BLaER1 treated with 17β-estradiol and CSF1 and Interleukin-3, amounts not matched to agents 10 nM and 100 nM (cell line): ENCODE measurements around the gene XPR1.

Source experiments
- H3K27ac ChIP-seq, 11 experiments: shearing (Covaris generic); formaldehyde crosslinking; 2 replicates each; pipeline ENCODE4 v1.8.1; 2022
- H3K27me3 ChIP-seq, 11 experiments: shearing (Covaris generic); formaldehyde crosslinking; 2 replicates each; pipeline ENCODE4 v1.8.1; 2022
- H3K36me3 ChIP-seq, 11 experiments: shearing (Covaris generic); formaldehyde crosslinking; 2 replicates each; pipeline ENCODE4 v1.8.1; 2022
- H3K4me1 ChIP-seq, 10 experiments: shearing (Covaris generic); formaldehyde crosslinking; 2 replicates each; pipeline ENCODE4 v1.8.1; 2022
- H3K4me2 ChIP-seq, 11 experiments: shearing (Covaris generic); formaldehyde crosslinking; 2 replicates each; pipeline ENCODE4 v1.8.1; 2022
- H3K4me3 ChIP-seq, 10 experiments: shearing (Covaris generic); formaldehyde crosslinking; 2 replicates each; pipeline ENCODE4 v1.8.1; 2022
- H3K9ac ChIP-seq, 11 experiments: shearing (Covaris generic); formaldehyde crosslinking; 2 replicates each; pipeline ENCODE4 v1.8.1; 2022
- H3K9me3 ChIP-seq, 11 experiments: shearing (Covaris generic); formaldehyde crosslinking; replicated peaks in 1 of 11; 2 replicates each; pipeline ENCODE4 v1.8.1; 2022
- H4K20me1 ChIP-seq, 11 experiments: shearing (Covaris generic); formaldehyde crosslinking; 2 replicates each; pipeline ENCODE4 v1.8.1; 2022
- Cebpa-rat ChIP-seq, 11 experiments: shearing (Covaris generic); IDR thresholded peaks; 2 replicates each; pipeline ENCODE4 v1.8.1; 2022

Gene XPR1

GRCh38 chr1:180598333-180598974 is 33.4 kb upstream of the XPR1 start:
- Histone ChIP-seq H3K9ac (no peak overlapping the region), H3K27ac (no peak overlapping the region), H3K4me2 (no peak overlapping the region)

GRCh38 chr1:180600343-180600742 is 31.5 kb upstream of the XPR1 start:
- no peak for TF ChIP-seq Cebpa-rat (IDR thresholded peaks at IDR 0.05)
- no peak overlapping the region for H3K27ac ChIP-seq
- no peaks in the 10 kb centered on the region for H3K27me3 ChIP-seq
- no peak overlapping the region for H3K4me3 ChIP-seq
- H4K20me1 ChIP-seq = no peaks in the 10 kb centered on the region
- H3K9ac ChIP-seq = no peak overlapping the region
- no peaks in the 10 kb centered on the region for H3K4me1 ChIP-seq
- H3K4me2 ChIP-seq = no peak overlapping the region
- no peaks in the 10 kb centered on the region for H3K9me3 ChIP-seq
- H3K36me3 ChIP-seq = no peaks in the 10 kb centered on the region

More at GRCh38 chr1:180598333-180598974, 33.4 kb upstream of the XPR1 start:
- Histone ChIP-seq H3K4me1 (no peaks in the 10 kb centered on the region), H3K4me3 (no peak overlapping the region), H3K27me3 (no peaks in the 10 kb centered on the region), H3K36me3 (no peaks in the 10 kb centered on the region), H3K9me3 (no peaks in the 10 kb centered on the region), H4K20me1 (no peaks in the 10 kb centered on the region)
- no peak for TF ChIP-seq Cebpa-rat (IDR thresholded peaks at IDR 0.05)

- Histone ChIP-seq H4K20me1 (no peaks in the 10 kb centered on the region), H3K9me3 (no peaks in the 10 kb centered on the region), H3K4me1 (no peaks in the 10 kb centered on the region), H3K27me3 (no peaks in the 10 kb centered on the region), H3K4me3 (no peak overlapping the region), H3K36me3 (no peaks in the 10 kb centered on the region), H3K27ac (no peak overlapping the region), H3K4me2 (no peak overlapping the region), H3K9ac (no peak overlapping the region)
- TF ChIP-seq Cebpa-rat (IDR thresholded peaks at IDR 0.05) = no peak
Measured at GRCh38 chr1:180601512-180601911, 30.3 kb upstream of the XPR1 start.

GRCh38 chr1:180603223-180603849 is 28.5 kb upstream of the XPR1 start:
- no peak overlapping the region for H3K4me3 ChIP-seq
- no peak for TF ChIP-seq Cebpa-rat (IDR thresholded peaks at IDR 0.05)
- no peaks in the 10 kb centered on the region for H3K27me3 ChIP-seq
- H3K27ac ChIP-seq = no peak overlapping the region
- no peaks in the 10 kb centered on the region for H3K9me3 ChIP-seq
- H3K4me2 ChIP-seq = no peak overlapping the region
- H3K9ac ChIP-seq = no peak overlapping the region
- H3K36me3 ChIP-seq = no peaks in the 10 kb centered on the region
- no peaks in the 10 kb centered on the region for H4K20me1 ChIP-seq
- H3K4me1 ChIP-seq = no peaks in the 10 kb centered on the region

GRCh38 chr1:180603850-180604226 is 28.0 kb upstream of the XPR1 start:
- H3K4me1 ChIP-seq = no peaks in the 10 kb centered on the region
- H3K27ac ChIP-seq = no peak overlapping the region
- H3K36me3 ChIP-seq = no peaks in the 10 kb centered on the region
- H4K20me1 ChIP-seq = no peaks in the 10 kb centered on the region
- no peak overlapping the region for H3K4me2 ChIP-seq
- H3K9me3 ChIP-seq = no peaks in the 10 kb centered on the region
- TF ChIP-seq Cebpa-rat (IDR thresholded peaks at IDR 0.05) = no peak
- no peak overlapping the region for H3K9ac ChIP-seq
- no peak overlapping the region for H3K4me3 ChIP-seq
- H3K27me3 ChIP-seq = no peaks in the 10 kb centered on the region

- no peak overlapping the region for H3K4me2 ChIP-seq
- no peaks in the 10 kb centered on the region for H3K36me3 ChIP-seq
- H3K9me3 ChIP-seq = no peaks in the 10 kb centered on the region
- TF ChIP-seq Cebpa-rat (IDR thresholded peaks at IDR 0.05) = no peak
- no peak overlapping the region for H3K4me3 ChIP-seq
- H3K27ac ChIP-seq = no peak overlapping the region
- no peaks in the 10 kb centered on the region for H3K27me3 ChIP-seq
- no peaks in the 10 kb centered on the region for H4K20me1 ChIP-seq
- peaks cover 0 to 5% (median 0%) of the 10 kb centered on the region in 10 experiments; a peak in 4 of 20 replicates for H3K4me1 ChIP-seq
- no peak overlapping the region for H3K9ac ChIP-seq
Measured at GRCh38 chr1:180606155-180606554, 25.7 kb upstream of the XPR1 start.

- Histone ChIP-seq H3K27me3 (no peaks in the 10 kb centered on the region), H3K27ac (no peak overlapping the region), H3K9ac (no peak overlapping the region), H3K36me3 (no peaks in the 10 kb centered on the region), H3K4me2 (no peak overlapping the region), H3K4me3 (no peak overlapping the region), H4K20me1 (no peaks in the 10 kb centered on the region), H3K9me3 (no peaks in the 10 kb centered on the region), H3K4me1 (peaks cover 0 to 12% (median 0%) of the 10 kb centered on the region in 10 experiments; a peak in 6 of 20 replicates)
- no peak for TF ChIP-seq Cebpa-rat (IDR thresholded peaks at IDR 0.05)
Measured at GRCh38 chr1:180609643-180610555, 21.9 kb upstream of the XPR1 start.

GRCh38 chr1:180610556-180611015 is 21.2 kb upstream of the XPR1 start:
- H4K20me1 ChIP-seq = no peaks in the 10 kb centered on the region
- H3K4me3 ChIP-seq = no peak overlapping the region
- peaks cover 0 to 12% (median 0%) of the 10 kb centered on the region in 10 experiments; a peak in 6 of 20 replicates for H3K4me1 ChIP-seq
- H3K4me2 ChIP-seq = peak overlapping the region in 2 of 11 experiments; percentile 23 to 43; a peak in 2 of 22 replicates
- H3K27me3 ChIP-seq = no peaks in the 10 kb centered on the region
- no peaks in the 10 kb centered on the region for H3K9me3 ChIP-seq
- H3K36me3 ChIP-seq = no peaks in the 10 kb centered on the region
- peak overlapping the region in 2 of 11 experiments; percentile 13 to 18; a peak in 2 of 22 replicates for H3K27ac ChIP-seq
- no peak for TF ChIP-seq Cebpa-rat (IDR thresholded peaks at IDR 0.05)
- no peak overlapping the region for H3K9ac ChIP-seq
